Osteocyte (in vitro differentiated cells): ENCODE data around the gene KCTD10. TPM values are rescaled to one million over a fixed set of nuclear protein-coding genes. Genes with fewer than 3 reads are reported as not detected.

ENCODE experiments used
- DNase-seq: peaks from one replicate; pipeline ENCODE4 v3.0.0; 2021; ENCODE audit warnings: mixed read lengths; ENCODE audit not compliant: unreplicated experiment; ENCODE audit errors: extremely low spot score
- H3K27ac Mint-ChIP-seq: one replicate; pipeline ENCODE4 v1.8.0; 2021; ENCODE audit warnings: mild to moderate bottlenecking, mixed read lengths; ENCODE audit not compliant: unreplicated experiment
- H3K27me3 Mint-ChIP-seq: one replicate; pipeline ENCODE4 v1.8.0; 2021; ENCODE audit warnings: mixed read lengths; ENCODE audit not compliant: unreplicated experiment
- H3K36me3 Mint-ChIP-seq: one replicate; pipeline ENCODE4 v1.8.0; 2021; ENCODE audit warnings: mixed read lengths; ENCODE audit not compliant: unreplicated experiment
- H3K4me1 Mint-ChIP-seq: one replicate; pipeline ENCODE4 v1.8.0; 2021; ENCODE audit warnings: mixed read lengths; ENCODE audit not compliant: unreplicated experiment
- H3K4me3 Mint-ChIP-seq: one replicate; pipeline ENCODE4 v1.8.0; 2021; ENCODE audit warnings: mild to moderate bottlenecking, moderate library complexity, mixed read lengths; ENCODE audit not compliant: unreplicated experiment
- H3K9me3 Mint-ChIP-seq: one replicate; pipeline ENCODE4 v1.8.0; 2021; ENCODE audit warnings: mixed read lengths; ENCODE audit not compliant: unreplicated experiment
- CTCF ChIP-seq: fragments of 200-600 bp; sonication (generic); IDR thresholded peaks from 2 replicates; pipeline ENCODE4 v1.5.0; 2021; ENCODE audit warnings: antibody characterized with exemption, mild to moderate bottlenecking, moderate library complexity
- total RNA-seq: library from RNA; stranded (reverse); gene quantifications from 2 replicates; pipeline ENCODE4 v1.2.1, GENCODE V29; 2021

KCTD10 gene
- total RNA-seq, 1 donor from 2014 or later: 43.1 TPM

GRCh38 chr12:109467978-109468676 lies 9.0 kb downstream of the KCTD10 start:
- no peak for DNase-seq
- H3K27me3 Mint-ChIP-seq: no peaks in the 10 kb centered on the region
- peaks cover 16% of the 10 kb centered on the region for H3K36me3 Mint-ChIP-seq
- no peak overlapping the region for H3K27ac Mint-ChIP-seq
- no peak for TF ChIP-seq CTCF
- H3K9me3 Mint-ChIP-seq: no peaks in the 10 kb centered on the region
- peaks cover 28% of the 10 kb centered on the region for H3K4me1 Mint-ChIP-seq
- H3K4me3 Mint-ChIP-seq: no peak overlapping the region

GRCh38 chr12:109466821-109467220 lies 10.3 kb downstream of the KCTD10 start:
- no peak overlapping the region for H3K4me3 Mint-ChIP-seq
- no peak for TF ChIP-seq CTCF
- H3K9me3 Mint-ChIP-seq: no peaks in the 10 kb centered on the region
- H3K27me3 Mint-ChIP-seq: no peaks in the 10 kb centered on the region
- peaks cover 41% of the 10 kb centered on the region for H3K4me1 Mint-ChIP-seq
- no peak overlapping the region for H3K27ac Mint-ChIP-seq
- H3K36me3 Mint-ChIP-seq: peaks cover 16% of the 10 kb centered on the region
- DNase-seq: no peak

- H3K4me1 Mint-ChIP-seq: peaks cover 46% of the 10 kb centered on the region
- no peak for DNase-seq
- H3K9me3 Mint-ChIP-seq: no peaks in the 10 kb centered on the region
- H3K36me3 Mint-ChIP-seq: peaks cover 16% of the 10 kb centered on the region
- TF ChIP-seq CTCF: no peak
- no peaks in the 10 kb centered on the region for H3K27me3 Mint-ChIP-seq
- no peak overlapping the region for H3K27ac Mint-ChIP-seq
- no peak overlapping the region for H3K4me3 Mint-ChIP-seq
Measured at GRCh38 chr12:109466305-109466704, 10.8 kb downstream of the KCTD10 start.

- peaks cover 60% of the 10 kb centered on the region for H3K4me1 Mint-ChIP-seq
- no peak for DNase-seq
- H3K27me3 Mint-ChIP-seq: no peaks in the 10 kb centered on the region
- no peaks in the 10 kb centered on the region for H3K9me3 Mint-ChIP-seq
- no peak for TF ChIP-seq CTCF
- peak overlapping the region; percentile 11 for H3K27ac Mint-ChIP-seq
- no peak overlapping the region for H3K4me3 Mint-ChIP-seq
- H3K36me3 Mint-ChIP-seq: peaks cover 16% of the 10 kb centered on the region
Measured at GRCh38 chr12:109464642-109465351, 12.3 kb downstream of the KCTD10 start.

- Mint-ChIP-seq H3K9me3 (no peaks in the 10 kb centered on the region), H3K27me3 (no peaks in the 10 kb centered on the region), H3K4me1 (peaks cover 69% of the 10 kb centered on the region), H3K4me3 (peak overlapping the region; percentile 49), H3K36me3 (peaks cover 22% of the 10 kb centered on the region), H3K27ac (peak overlapping the region; percentile 94)
- DNase-seq: no peak
- TF ChIP-seq CTCF: no peak
Measured at GRCh38 chr12:109463756-109464155, 13.3 kb downstream of the KCTD10 start.
